ENCODE data around the gene SSNA1.

The SSNA1 gene

DNA sequence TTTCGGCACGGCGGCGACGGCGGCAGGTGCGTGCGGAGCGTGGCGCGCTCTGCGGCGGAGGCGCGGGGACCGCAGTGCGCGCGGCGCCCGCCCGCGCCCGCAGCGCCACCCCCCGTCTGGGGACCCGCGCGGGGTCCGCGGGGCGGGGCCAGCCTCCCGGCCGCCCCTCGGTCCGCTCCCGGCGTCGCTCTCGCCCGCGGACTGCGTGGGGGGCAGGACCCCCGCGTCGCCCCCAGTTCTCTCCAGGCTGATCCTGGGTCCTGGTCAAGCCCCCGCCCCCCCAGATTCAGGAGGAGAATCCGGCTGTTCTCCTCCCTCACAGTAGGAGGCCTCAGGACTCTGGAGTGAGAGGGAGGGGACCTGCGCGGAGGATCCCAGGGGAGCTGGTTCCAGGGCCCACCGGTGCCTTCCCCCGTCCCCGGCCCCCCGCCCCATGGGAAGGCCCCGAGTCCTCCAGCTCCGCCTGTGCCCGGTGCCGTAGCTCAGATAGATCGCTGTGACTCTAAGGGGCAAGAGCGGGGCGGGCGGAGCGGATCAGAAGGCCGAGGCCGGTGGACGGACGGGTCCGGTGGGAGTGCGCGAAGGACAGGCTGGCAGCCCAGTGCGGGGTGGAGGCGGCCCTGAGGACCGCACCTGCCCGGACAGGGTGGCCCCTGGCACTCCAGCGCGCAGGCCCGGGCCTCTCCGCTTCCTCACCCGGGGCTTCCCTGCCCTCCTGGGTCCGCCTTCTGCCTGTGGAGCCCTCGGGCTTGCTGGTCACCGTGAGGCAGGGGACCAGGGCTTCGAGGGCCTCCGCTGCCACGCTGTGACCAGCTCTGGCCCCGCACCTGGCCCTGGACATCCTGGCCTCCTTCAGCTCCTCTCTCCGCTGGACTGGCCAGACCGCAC lies 34.0 kb downstream of the SSNA1 start, which contains the start of gene RNF208:
TSS of gene RNF208 (minus strand) at position 51 of the 888 bp plus-strand sequence. CDS start 1,028 bp downstream, outside the sequence.
- FAIRE-seq, result no peak

DNA sequence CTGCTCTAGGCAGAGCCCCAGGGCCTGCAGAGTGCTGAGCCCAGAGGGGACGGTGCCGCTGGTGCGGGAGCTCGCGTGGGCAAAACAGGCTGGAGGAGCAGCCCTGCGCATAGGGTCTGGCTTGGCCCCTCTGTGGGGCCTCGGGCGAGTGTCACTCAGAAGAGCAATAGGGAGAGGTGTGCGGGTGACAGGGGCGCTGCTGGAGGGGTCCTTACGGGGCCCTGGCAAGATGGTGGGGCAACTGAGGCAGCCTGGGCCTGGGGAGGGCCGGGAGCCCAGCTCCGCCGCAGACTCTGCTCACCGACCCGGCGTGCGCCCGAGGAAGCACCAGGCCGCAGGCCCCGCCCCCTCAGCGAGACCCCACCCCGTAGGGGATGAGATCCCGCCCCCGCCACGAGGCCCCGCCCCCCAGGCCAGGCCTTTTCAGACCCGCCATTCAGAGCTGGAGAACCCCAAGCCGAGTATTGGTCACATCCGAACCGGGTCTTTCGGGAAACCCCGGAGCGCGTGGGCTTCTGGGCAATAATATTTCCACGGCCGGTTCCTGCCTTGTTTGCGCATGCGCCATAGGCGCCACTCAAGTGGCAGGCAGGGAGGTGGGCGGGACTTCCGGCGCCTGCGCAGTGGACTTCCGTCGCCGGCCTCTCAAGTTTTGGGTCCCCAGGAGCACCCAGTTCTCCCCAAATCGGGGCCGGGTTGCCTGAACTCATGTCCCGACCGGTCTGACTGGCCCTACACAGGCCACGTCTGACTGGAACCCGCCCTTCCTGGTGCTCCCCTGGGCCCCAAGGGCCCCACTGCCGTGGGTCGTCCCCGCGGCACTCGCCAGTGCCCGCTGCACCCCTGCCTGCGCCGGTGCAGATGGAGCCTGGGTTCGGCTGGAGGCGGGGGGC lies 34.8 kb downstream of the SSNA1 start:
- peak; percentile 97 for FAIRE-seq

DNA sequence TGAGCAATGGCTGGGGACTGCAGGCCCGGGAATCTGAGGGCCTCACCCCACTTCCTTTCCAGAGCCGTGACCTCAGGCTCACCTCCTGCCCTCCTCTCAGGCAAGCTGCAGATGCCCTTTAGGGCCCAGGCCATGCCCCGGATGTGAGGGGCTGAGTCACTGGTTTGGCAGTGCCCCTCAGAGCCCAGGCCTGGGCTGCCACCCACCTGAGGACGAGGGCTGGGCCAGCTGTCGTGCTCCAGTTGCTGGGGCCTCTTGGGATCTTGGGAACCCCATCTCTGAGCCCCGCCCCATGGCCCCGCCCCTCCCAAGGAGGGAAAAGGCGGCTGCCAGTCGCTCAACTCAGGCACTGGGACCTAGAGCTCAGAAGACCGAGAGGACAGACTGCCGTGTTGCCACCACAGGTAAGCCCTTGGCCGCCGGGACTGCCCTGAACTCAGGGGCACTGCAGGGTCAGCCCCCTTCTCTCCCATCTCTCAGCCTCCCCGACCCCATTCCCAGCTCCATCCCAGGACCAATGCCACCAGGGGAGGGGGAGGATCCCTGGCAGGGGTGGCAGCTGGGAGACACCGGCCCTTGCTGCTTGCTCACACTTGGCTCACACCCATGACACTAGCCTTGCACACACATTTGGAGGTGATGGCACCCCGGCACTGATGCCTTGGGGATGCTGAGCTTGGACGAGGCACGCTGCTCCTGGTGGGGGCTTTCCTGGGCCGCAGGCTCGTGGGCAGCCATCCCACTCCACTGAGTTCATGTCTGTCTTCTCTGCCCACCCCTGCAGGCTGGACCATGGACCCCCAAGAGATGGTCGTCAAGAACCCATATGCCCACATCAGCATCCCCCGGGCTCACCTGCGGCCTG lies 36.6 kb downstream of the SSNA1 start, which contains the start of gene CYSRT1:
TSS of gene CYSRT1 (plus strand) at position 345 of the 865 bp plus-strand sequence. CDS start at position 793, 448 bp downstream.
- no peak for FAIRE-seq

DNA sequence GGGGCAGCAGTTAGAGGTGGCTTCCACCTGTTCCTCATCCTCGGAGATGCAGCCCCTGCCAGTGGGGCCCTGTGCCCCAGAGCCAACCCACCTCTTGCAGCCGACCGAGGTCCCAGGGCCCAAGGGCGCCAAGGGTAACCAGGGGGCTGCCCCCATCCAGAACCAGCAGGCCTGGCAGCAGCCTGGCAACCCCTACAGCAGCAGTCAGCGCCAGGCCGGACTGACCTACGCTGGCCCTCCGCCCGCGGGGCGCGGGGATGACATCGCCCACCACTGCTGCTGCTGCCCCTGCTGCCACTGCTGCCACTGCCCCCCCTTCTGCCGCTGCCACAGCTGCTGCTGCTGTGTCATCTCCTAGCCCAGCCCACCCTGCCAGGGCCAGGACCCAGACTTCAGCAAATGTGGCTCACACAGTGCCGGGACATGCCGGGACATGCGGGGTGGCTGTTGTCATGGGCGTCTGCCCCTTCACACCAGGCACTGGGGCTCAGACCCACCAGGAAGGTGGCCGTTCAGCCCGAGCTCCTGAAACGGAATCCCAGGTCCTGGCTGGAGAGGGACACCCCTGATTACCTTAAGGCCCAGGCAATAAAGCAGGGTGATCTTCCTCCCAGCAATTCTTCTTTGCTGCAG lies 37.3 kb downstream of the SSNA1 start:
- FAIRE-seq, result no peak

GRCh38 chr9:137226338-137227053 lies 38.0 kb downstream of the SSNA1 start:
- no peak for FAIRE-seq

- FAIRE-seq, result no peak
These were observed 38.8 kb downstream of the SSNA1 start, which contains the start of gene RNF224 for GRCh38 chr9:137227054-137227852. TSS of gene RNF224 (plus strand) at chr9:137227502. CDS start at chr9:137228336, 834 bp downstream.

DNA sequence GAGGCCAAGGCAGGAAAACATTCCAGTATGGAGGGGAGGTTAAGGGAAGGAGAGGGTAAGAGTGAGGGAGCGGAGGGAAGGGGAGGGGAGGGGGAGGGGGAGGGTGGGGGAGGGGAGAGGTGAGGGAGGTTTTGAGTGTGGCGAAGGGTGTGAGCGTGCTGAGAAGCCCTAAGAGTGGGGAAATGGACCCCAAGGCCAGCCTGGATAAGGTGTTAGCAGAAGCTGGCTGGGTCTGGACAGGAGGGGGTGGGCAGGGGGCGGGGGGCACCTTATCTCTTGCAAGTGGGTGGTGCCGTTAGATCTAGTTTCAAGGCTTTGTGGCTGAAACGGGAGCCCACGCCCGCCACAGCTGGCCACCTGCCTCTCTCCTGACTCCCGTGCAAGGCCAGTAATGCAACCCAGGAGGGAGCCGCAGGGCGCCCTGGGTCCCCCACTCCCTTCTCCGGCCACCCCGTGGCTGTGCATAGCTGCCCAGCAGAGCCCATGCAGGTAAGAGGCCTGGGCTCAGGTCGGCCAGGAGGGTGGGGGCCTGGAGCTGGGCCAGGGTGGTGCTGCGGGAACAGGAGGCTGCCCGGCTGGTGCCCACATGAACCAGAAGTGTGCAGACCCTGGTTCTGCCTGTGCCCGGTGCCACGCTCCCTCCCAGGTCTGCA lies 39.5 kb downstream of the SSNA1 start:
- FAIRE-seq, result no peak

GRCh38 chr9:137228506-137228967 lies 40.1 kb downstream of the SSNA1 start:
- FAIRE-seq, result no peak

DNA sequence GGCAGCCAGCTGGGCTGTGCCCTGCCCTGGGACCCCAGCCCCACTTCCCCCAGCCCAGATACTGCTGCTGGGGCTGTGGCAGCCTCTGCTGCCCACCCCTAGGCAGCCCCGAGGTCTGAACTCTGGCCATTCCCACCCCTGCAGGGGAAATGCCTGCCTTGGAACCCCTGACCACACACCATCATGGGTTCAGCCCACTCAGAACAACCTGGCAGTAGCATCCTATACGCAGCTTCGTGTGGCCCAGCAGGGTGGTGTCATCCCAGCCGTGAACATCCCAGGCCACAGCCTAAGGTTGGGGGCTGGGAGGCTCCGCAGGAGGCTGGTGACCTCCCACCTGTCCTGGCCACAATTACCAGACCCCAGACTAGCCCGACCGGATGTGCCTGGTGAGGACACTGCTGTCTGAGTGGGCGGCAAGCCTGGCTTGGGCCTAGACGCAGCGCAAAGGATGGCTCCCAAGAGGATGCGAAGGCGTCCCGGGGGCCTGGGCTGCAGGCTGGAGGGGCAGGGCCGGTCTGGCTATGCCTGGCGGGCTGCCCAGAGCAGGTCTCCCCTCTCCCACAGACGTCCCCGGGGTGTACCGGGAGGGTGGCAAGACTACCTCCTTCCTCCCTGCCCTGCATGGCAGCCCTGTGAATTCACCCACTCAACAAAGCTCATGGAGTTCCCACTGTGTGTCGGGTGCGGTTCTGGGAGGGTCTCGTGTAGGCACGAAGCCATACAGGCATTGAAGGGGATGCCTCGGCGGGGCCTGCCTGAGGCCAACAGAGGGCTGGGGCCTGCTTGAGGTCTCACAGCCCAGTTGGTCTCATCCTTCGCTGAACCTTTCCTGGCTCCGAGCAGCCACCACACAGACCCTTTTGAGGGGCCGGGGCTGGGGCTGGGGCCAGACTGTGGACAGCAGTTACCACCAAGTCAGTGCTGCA lies 40.8 kb downstream of the SSNA1 start:
- FAIRE-seq, result no peak

DNA sequence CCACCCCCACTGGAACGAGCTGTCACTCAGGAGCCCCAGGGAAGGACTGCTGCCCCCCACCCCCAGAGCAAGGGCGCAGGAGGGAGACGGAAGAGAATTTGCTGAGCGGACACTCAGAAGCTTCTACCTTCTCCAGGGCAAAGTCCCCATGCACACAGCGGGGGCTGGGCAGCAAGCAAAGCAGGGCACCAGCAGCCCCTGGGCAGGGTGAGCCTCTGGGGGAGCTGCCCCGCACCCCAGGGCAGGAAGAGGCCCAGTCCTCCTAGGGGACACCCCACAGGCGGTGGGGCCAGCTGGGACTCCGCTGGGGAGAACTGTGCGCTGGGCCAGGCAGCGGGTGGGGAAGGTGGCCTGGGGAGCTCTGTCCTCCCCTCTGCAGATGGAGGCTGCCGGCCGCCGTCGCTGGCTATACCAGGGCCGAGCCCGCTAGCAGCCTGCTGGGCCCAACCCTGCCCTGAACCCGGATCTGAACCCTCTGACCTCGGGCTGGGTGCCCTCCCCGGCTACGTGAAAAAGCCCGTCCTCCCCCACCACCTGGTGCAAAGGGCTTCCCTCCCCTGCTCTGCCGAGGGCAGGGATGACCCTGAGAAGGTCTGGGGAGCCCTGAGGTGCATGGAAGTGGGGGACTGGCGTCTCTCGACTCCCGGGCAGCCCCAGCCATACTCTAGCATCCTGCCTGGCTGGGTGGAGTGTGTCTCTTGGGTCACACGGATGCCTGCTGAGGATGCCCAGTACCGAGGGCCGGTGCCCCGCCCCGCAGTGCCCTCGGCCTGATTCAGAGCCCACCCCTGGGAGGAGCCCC lies 41.6 kb downstream of the SSNA1 start:
- FAIRE-seq, result no peak

- FAIRE-seq, result no peak
These were observed 42.4 kb downstream of the SSNA1 start, which contains the start of gene SLC34A3 for GRCh38 chr9:137230705-137231371. TSS of gene SLC34A3 (plus strand) at chr9:137230901. CDS start at chr9:137231703, 802 bp downstream.

- no peak for FAIRE-seq
These were observed 43.0 kb downstream of the SSNA1 start for GRCh38 chr9:137231372-137232039.

GRCh38 chr9:137232101-137232500 lies 43.6 kb downstream of the SSNA1 start:
- no peak for FAIRE-seq

DNA sequence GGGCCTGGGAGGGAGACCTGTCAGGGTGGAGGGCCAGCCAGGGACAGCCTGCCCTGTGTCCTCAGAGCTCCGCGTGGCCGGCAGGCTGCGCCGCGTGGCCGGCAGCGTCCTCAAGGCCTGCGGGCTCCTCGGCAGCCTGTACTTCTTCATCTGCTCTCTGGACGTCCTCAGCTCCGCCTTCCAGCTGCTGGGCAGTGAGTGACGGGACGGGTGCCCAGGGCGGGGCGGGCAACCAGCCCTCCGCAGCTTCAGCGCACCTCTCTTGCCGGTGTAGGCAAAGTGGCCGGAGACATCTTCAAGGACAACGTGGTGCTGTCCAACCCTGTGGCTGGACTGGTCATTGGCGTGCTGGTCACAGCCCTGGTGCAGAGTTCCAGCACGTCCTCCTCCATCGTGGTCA lies 44.0 kb downstream of the SSNA1 start:
- no peak for FAIRE-seq

- no peak for FAIRE-seq
These were observed 44.9 kb downstream of the SSNA1 start for GRCh38 chr9:137233143-137233980.
